ENCODE measurements around the gene SLC30A1.

- TF ChIP-seq CTCF (IDR thresholded peaks at IDR 0.05) (no peak), POLR2A (IDR thresholded peaks at IDR 0.05) (peak in 1 of 2 donors; percentile 28)
Observed at GRCh38 chr1:211577277-211577818, 1.6 kb downstream of the SLC30A1 start.

Measured in Peyer's patch (tissue), 4 donors.